HG03521 (cell line): ENCODE data around the gene MYF6.
"Not testable (repeated sequence)": the region's sequence is repeated elsewhere in the genome, so short reads cannot be mapped to it uniquely, and the experiment has no call there.

Source experiments
- ATAC-seq: cut with Tn5 transposase; IDR thresholded peaks from one replicate; pipeline ENCODE4 v1.9.1; 2021; ENCODE audit warnings: mild to moderate bottlenecking, moderate library complexity; ENCODE audit not compliant: unreplicated experiment

Gene MYF6

GRCh38 chr12:80707126-80707829 is at the start of gene MYF6:
TSS of gene MYF6 (plus strand) at chr12:80707634. CDS start at chr12:80707720, 86 bp downstream.
- no peak for ATAC-seq

GRCh38 chr12:80659512-80660063 is 47.8 kb upstream of the MYF6 start:
- no peak for ATAC-seq

- ATAC-seq: no peak
These were observed 44.8 kb upstream of the MYF6 start for GRCh38 chr12:80662586-80662985.

- no peak for ATAC-seq
These were observed 37.2 kb upstream of the MYF6 start for GRCh38 chr12:80670214-80670613.

GRCh38 chr12:80676042-80676636 is 31.3 kb upstream of the MYF6 start:
- not testable (repeated sequence) for ATAC-seq

- no peak for ATAC-seq
These were observed 30.6 kb upstream of the MYF6 start for GRCh38 chr12:80676856-80677255.

- ATAC-seq: no peak
These were observed 29.4 kb upstream of the MYF6 start for GRCh38 chr12:80677994-80678393.

GRCh38 chr12:80679346-80680131 is 27.9 kb upstream of the MYF6 start:
- no peak for ATAC-seq

GRCh38 chr12:80681287-80681686 is 26.1 kb upstream of the MYF6 start:
- no peak for ATAC-seq

GRCh38 chr12:80681786-80682185 is 25.6 kb upstream of the MYF6 start:
- ATAC-seq: no peak

GRCh38 chr12:80684077-80684495 is 23.3 kb upstream of the MYF6 start:
- ATAC-seq: no peak

GRCh38 chr12:80690090-80690489 is 17.3 kb upstream of the MYF6 start:
- no peak for ATAC-seq

GRCh38 chr12:80690513-80690912 is 16.9 kb upstream of the MYF6 start:
- ATAC-seq: no peak

- peak; percentile 44 for ATAC-seq
These were observed 15.3 kb upstream of the MYF6 start for GRCh38 chr12:80692114-80692513.

GRCh38 chr12:80697270-80697887 is 10.1 kb upstream of the MYF6 start:
- no peak for ATAC-seq

- no peak for ATAC-seq
These were observed 9.2 kb upstream of the MYF6 start for GRCh38 chr12:80698256-80698655.

GRCh38 chr12:80698847-80699542 is 8.4 kb upstream of the MYF6 start:
- no peak for ATAC-seq

GRCh38 chr12:80700327-80700726 is 7.1 kb upstream of the MYF6 start:
- no peak for ATAC-seq

GRCh38 chr12:80701388-80701787 is 6.0 kb upstream of the MYF6 start:
- no peak for ATAC-seq
